ENCODE measurements around the gene NEO1.

The NEO1 gene

GRCh38 chr15:73081321-73081958 is 29.2 kb downstream of the NEO1 start:
- peak; percentile 63 for DNase-seq

- DNase-seq: peak; percentile 3
Observed at GRCh38 chr15:73082812-73083211, 30.5 kb downstream of the NEO1 start.

- DNase-seq: no peak
Observed at GRCh38 chr15:73087098-73087497, 34.8 kb downstream of the NEO1 start.

GRCh38 chr15:73105064-73105463 is 52.8 kb downstream of the NEO1 start:
- no peak for DNase-seq

- DNase-seq: no peak
Observed at GRCh38 chr15:73108676-73109075, 56.4 kb downstream of the NEO1 start.

- no peak for DNase-seq
Observed at GRCh38 chr15:73109765-73110164, 57.5 kb downstream of the NEO1 start.

GRCh38 chr15:73110201-73110600 is 57.9 kb downstream of the NEO1 start:
- DNase-seq: no peak

GRCh38 chr15:73114064-73114463 is 61.8 kb downstream of the NEO1 start:
- no peak for DNase-seq

GRCh38 chr15:73116164-73116563 is 63.9 kb downstream of the NEO1 start:
- no peak for DNase-seq

GRCh38 chr15:73118055-73118454 is 65.8 kb downstream of the NEO1 start:
- DNase-seq: no peak

GRCh38 chr15:73119478-73119877 is 67.2 kb downstream of the NEO1 start:
- DNase-seq: no peak

GRCh38 chr15:73120269-73120668 is 68.0 kb downstream of the NEO1 start:
- DNase-seq: no peak

GRCh38 chr15:73125219-73125618 is 73.0 kb downstream of the NEO1 start:
- DNase-seq: peak; percentile 24

- peak; percentile 21 for DNase-seq
Observed at GRCh38 chr15:73127302-73127936, 75.2 kb downstream of the NEO1 start.

- no peak for DNase-seq
Observed at GRCh38 chr15:73130830-73131229, 78.6 kb downstream of the NEO1 start.

GRCh38 chr15:73134196-73134595 is 81.9 kb downstream of the NEO1 start:
- DNase-seq: no peak

- no peak for DNase-seq
Observed at GRCh38 chr15:73139041-73139743, 86.9 kb downstream of the NEO1 start.

GRCh38 chr15:73139744-73140553 is 87.7 kb downstream of the NEO1 start:
- DNase-seq: no peak

- DNase-seq: no peak
Observed at GRCh38 chr15:73141216-73141900, 89.1 kb downstream of the NEO1 start.

GRCh38 chr15:73142802-73143762 is 90.8 kb downstream of the NEO1 start:
- no peak for DNase-seq

- DNase-seq: no peak
Observed at GRCh38 chr15:73143763-73144155, 91.5 kb downstream of the NEO1 start.

GRCh38 chr15:73146419-73146818 is 94.2 kb downstream of the NEO1 start:
- DNase-seq: no peak
